ENCODE measurements around the gene UIMC1.

DNA sequence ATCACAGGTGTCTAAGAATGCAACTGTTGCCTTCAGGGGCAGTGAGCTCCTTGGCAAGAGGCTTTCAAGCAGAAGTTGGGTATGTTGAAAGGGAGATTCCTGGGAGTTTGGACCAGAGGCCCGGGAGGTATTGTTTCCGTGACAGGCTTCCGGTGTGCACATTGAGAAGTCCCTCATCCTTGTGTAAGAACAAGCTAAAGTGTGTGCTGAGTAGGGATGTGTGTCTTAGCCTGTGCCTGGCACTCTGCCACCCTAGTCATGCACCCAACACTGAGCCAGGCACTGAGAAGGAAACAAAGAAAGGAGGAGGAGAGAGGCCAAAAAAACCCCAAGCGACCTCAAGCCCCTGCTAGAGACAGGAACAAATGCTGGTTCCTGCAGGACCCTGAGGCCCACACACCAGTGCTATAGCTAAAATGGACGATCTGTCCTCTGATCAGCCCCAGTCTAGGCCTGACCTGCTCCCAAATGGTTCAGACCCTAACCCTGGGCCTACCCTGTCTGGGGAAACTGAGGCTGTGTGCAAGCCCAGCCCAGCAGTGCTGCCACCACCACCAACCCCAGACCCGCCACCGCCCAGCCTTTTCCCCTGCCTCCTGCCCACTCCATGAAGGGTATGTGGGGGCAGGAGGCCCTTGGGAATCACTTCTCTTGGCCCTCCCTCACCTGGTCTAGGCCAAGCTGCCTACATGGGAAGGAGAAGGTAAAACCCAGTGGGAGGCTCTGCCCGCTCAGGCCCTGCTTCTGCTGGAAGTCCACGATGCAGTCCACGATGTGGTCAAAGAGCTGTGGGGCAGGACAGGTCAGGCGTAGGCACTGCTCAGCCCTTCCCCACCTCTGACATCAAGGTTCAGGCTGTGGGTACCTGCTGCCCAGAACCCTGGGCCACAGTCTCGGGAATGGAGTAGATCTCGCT lies 120.0 kb downstream of the UIMC1 start:
- TF ChIP-seq, protein P1, sequence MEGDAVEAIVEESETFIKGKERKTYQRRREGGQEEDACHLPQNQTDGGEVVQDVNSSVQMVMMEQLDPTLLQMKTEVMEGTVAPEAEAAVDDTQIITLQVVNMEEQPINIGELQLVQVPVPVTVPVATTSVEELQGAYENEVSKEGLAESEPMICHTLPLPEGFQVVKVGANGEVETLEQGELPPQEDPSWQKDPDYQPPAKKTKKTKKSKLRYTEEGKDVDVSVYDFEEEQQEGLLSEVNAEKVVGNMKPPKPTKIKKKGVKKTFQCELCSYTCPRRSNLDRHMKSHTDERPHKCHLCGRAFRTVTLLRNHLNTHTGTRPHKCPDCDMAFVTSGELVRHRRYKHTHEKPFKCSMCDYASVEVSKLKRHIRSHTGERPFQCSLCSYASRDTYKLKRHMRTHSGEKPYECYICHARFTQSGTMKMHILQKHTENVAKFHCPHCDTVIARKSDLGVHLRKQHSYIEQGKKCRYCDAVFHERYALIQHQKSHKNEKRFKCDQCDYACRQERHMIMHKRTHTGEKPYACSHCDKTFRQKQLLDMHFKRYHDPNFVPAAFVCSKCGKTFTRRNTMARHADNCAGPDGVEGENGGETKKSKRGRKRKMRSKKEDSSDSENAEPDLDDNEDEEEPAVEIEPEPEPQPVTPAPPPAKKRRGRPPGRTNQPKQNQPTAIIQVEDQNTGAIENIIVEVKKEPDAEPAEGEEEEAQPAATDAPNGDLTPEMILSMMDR (conservative IDR thresholded peaks at IDR 0.05; ENCODE audit: low read length): no peak
- no peak for TF ChIP-seq EZH2phosphoT487 (IDR thresholded peaks at IDR 0.05; ENCODE audit: borderline replicate concordance)
